ENCODE data around the gene RBM41.

The RBM41 gene

DNA sequence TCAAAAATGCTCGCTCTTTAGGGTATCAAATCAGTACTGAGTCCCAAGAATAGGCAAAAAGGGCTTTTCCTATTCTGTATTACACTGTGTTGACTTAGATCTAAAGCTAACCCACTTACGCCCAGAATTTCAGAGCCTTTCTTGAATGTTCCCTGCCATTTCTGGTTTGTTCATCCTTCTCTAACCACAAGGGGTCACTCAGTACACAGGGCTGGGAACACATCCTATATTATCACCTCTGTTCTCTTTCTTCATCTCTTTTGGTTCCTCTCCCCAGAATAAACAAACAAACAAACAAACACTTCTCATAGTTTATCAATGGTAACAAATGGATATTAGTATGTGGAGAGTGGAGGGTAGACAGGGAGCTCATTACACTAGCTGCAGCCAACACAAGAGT, 93.1 kb downstream of the RBM41 start:
- DNase-seq (ENCODE audit: low spot score) = peak; percentile 20

DNA sequence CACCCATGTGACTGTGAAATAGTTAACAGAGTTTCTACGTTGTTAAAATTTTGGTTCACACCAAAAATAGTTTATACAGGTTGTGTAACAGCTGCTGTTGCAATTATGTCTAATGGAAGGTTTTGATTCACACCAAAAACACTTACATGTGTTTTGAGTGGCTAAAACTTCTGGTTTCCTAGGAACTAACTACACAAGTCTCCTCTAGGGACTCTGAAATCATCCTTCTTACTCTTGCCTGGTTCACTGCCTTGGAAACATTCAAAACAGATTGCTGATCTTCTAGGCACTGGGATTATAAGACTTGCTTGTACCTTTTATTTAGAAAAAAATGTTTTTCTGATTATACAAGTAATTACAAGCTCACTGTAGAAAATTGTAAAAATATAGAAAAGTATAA, 103.7 kb downstream of the RBM41 start:
- DNase-seq (ENCODE audit: low spot score) = peak; percentile 5

All from AG20443 (cell line).